ENCODE results near the gene ZNF592. TPM values are rescaled to one million over a fixed set of nuclear protein-coding genes. Genes with fewer than 3 reads are reported as not detected.
"Not testable (repeated sequence)": the region's sequence is repeated elsewhere in the genome, so short reads cannot be mapped to it uniquely, and the experiment has no call there.

ZNF592 gene
- polyA plus RNA-seq, 2 donors, result 4.8 to 6.1 TPM

- 42 to 43% methylated on average over 2 of the region's 2 CpGs for WGBS, 2 donors
- no peak overlapping the region for H3K27ac ChIP-seq (ENCODE audit: low read depth in 2 of 2, low read length in 1 of 2)
- H3K27me3 ChIP-seq (ENCODE audit: control insufficient read depth in 1 of 2, insufficient read depth in 2 of 2, low read length in 2 of 2), result no peaks in the 10 kb centered on the region
- no peaks in the 10 kb centered on the region for H3K9me3 ChIP-seq (ENCODE audit: control insufficient read depth in 2 of 2, insufficient read depth in 1 of 2, low read depth in 1 of 2, low read length in 1 of 2)
- H3K4me3 ChIP-seq (ENCODE audit: low read depth in 1 of 2, low read length in 2 of 2), result no peak overlapping the region
- H3K36me3 ChIP-seq (ENCODE audit: control insufficient read depth in 2 of 2, insufficient read depth in 2 of 2, low read length in 1 of 2), result no peaks in the 10 kb centered on the region
- H3K4me1 ChIP-seq (ENCODE audit: control insufficient read depth in 2 of 2, insufficient read depth in 2 of 2, low read length in 1 of 2), result no peaks in the 10 kb centered on the region
These were observed 11.4 kb upstream of the ZNF592 start for GRCh38 chr15:84737005-84737404.

DNA sequence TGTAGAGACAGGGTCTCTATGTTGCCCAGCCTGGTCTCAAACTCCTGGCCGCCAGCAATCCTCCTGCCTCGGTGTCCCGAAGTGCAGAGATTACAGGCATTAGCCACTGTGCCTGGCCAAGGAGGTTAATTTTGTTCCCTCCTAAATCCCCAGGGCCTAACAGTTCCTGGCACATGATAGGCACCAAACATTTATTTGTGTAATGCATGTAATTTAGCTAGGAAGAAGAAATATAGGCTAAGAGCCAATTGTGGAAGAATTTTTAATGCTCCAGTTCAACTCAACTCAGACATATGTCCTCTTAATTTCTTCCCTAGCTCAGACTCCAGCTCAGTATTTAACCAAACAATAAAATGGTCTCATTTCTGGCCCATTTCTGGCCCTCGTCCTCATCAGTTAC is 7.7 kb upstream of the ZNF592 start:
- no peaks in the 10 kb centered on the region for H3K9me3 ChIP-seq (ENCODE audit: control insufficient read depth in 2 of 2, insufficient read depth in 1 of 2, low read depth in 1 of 2, low read length in 1 of 2)
- no peaks in the 10 kb centered on the region for H3K36me3 ChIP-seq (ENCODE audit: control insufficient read depth in 2 of 2, insufficient read depth in 2 of 2, low read length in 1 of 2)
- H3K4me3 ChIP-seq (ENCODE audit: low read depth in 1 of 2, low read length in 2 of 2), result no peak overlapping the region
- no peak overlapping the region for H3K27ac ChIP-seq (ENCODE audit: low read depth in 2 of 2, low read length in 1 of 2)
- WGBS, 2 donors, result 51 to 52% methylated on average over 4 of the region's 4 CpGs
- H3K27me3 ChIP-seq (ENCODE audit: control insufficient read depth in 1 of 2, insufficient read depth in 2 of 2, low read length in 2 of 2), result no peaks in the 10 kb centered on the region
- H3K4me1 ChIP-seq (ENCODE audit: control insufficient read depth in 2 of 2, insufficient read depth in 2 of 2, low read length in 1 of 2), result no peaks in the 10 kb centered on the region

DNA sequence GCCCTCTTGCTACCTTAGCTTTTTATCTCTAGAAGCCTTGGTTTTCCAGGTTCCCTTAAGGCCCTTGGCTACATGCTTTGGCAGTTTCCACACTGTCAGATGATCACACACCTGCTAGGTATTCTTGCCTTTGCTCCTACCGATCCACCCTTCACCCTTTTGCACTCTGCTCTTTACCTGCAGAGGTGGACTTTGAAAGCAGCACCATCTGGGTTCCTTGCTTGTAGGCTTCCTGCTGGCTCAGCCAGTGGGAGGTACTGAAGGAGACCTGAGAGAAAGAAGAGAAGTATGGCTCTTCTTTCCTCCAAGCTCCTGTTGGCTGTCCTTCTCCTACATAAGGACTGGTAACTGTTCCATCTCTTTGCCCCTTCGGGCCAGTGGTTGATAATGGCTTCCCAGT is 7.3 kb upstream of the ZNF592 start:
- WGBS, 2 donors, result 57 to 76% methylated on average over 2 of the region's 2 CpGs
- Histone ChIP-seq H3K27me3 (ENCODE audit: control insufficient read depth in 1 of 2, insufficient read depth in 2 of 2, low read length in 2 of 2) (no peaks in the 10 kb centered on the region), H3K4me3 (ENCODE audit: low read depth in 1 of 2, low read length in 2 of 2) (no peak overlapping the region), H3K27ac (ENCODE audit: low read depth in 2 of 2, low read length in 1 of 2) (no peak overlapping the region), H3K9me3 (ENCODE audit: control insufficient read depth in 2 of 2, insufficient read depth in 1 of 2, low read depth in 1 of 2, low read length in 1 of 2) (no peaks in the 10 kb centered on the region), H3K36me3 (ENCODE audit: control insufficient read depth in 2 of 2, insufficient read depth in 2 of 2, low read length in 1 of 2) (no peaks in the 10 kb centered on the region), H3K4me1 (ENCODE audit: control insufficient read depth in 2 of 2, insufficient read depth in 2 of 2, low read length in 1 of 2) (no peaks in the 10 kb centered on the region)

DNA sequence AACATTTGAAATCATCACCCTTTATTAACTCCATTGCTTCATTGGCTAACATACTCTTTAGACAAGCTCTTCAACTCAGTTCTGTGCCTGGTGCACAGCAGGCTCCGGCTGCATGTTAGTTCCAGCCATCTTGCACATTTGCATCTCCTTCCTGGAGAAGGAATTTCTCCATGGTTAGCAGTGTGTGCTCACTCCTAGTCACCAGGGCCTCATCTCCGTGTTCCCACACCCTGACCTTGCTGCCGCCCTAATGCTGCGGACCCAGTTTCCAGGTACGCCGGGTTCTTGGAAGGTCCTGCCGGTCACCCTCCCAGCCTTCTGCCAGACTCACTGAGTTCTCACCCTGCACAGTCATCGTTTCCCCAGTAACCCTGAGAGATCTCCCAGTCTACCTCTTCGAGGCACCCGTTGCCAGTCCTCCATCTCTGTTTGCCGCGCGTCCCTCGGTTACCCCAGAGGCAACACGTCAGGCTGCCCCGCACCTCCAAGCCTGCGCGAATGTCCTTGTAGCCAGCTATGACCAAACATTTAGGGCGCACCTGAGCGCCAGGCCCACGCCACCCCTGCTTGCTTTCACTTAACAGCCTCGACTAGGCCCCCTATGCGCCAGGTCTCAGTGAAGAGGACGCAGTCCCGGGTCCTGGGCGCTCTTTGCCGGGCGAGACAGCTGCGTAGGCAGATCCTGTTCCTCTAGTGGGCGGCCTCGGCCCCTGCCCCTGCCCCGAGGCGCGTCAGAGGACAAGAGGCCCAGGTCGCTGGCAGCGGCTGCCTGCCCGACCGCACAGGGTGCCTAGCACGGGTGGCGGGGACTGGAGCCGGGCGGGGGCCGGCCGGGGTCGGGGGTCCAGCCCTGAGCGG is 747 bp upstream of the ZNF592 start:
- peak overlapping the region; percentile 73 to 81 for H3K4me3 ChIP-seq (ENCODE audit: low read depth in 1 of 2, low read length in 2 of 2)
- peak overlapping the region; percentile 98 to 99 for H3K27ac ChIP-seq (ENCODE audit: low read depth in 2 of 2, low read length in 1 of 2)
- 1% methylated on average over 46 of the region's 46 CpGs for WGBS, 2 donors
- no peaks in the 10 kb centered on the region for H3K27me3 ChIP-seq (ENCODE audit: control insufficient read depth in 1 of 2, insufficient read depth in 2 of 2, low read length in 2 of 2)
- no peaks in the 10 kb centered on the region for H3K36me3 ChIP-seq (ENCODE audit: control insufficient read depth in 2 of 2, insufficient read depth in 2 of 2, low read length in 1 of 2)
- H3K4me1 ChIP-seq (ENCODE audit: control insufficient read depth in 2 of 2, insufficient read depth in 2 of 2, low read length in 1 of 2), result peaks cover 0 to 6% of the 10 kb centered on the region in 2 donors
- H3K9me3 ChIP-seq (ENCODE audit: control insufficient read depth in 2 of 2, insufficient read depth in 1 of 2, low read depth in 1 of 2, low read length in 1 of 2), result no peaks in the 10 kb centered on the region

DNA sequence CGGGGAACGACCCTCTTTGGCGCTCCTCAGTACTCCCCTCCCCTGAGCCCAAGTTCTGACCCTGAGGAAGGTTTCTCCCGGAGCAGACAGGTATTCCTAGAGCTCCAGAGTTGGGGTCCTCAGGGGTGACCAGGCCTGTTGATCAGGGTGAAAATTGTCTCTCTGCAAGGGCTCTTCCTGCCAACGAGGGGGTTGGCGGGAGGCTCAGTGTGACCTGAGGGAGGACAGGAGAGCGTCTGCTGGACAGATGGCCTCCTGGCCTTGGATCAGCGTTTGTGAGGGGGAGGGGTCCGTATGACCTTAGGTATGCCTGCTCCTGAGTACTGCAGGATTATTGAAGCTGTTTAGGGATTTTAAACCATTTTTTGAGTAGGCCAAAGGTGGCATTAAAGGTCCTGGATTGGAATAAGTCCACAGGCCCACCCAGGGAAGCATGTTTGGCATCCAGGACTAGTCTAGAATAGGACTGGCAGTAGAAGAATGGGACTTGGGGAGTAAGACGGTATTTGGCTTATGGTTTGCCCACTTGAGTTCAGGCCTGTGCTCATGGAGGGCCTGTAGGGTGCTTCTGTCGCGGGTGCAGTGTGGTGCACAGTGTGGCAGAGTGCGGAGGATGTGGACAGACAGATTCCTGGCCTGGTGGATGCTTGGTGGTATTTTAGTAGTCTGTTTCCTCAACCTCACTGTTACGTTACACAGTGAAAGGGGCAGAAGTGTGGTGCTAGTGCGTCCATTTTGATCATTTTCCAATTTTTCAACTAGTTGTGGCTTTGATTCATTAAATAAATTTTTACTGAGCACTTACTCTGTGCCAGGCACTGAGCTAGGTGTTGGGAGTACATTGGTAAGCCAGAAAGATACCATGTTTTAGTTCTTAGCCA is 959 bp downstream of the ZNF592 start:
- Histone ChIP-seq H3K4me1 (ENCODE audit: control insufficient read depth in 2 of 2, insufficient read depth in 2 of 2, low read length in 1 of 2) (peaks cover 0 to 6% of the 10 kb centered on the region in 2 donors), H3K36me3 (ENCODE audit: control insufficient read depth in 2 of 2, insufficient read depth in 2 of 2, low read length in 1 of 2) (no peaks in the 10 kb centered on the region), H3K27ac (ENCODE audit: low read depth in 2 of 2, low read length in 1 of 2) (peak overlapping the region; percentile 98 to 99), H3K4me3 (ENCODE audit: low read depth in 1 of 2, low read length in 2 of 2) (peak overlapping the region; percentile 73 to 87), H3K9me3 (ENCODE audit: control insufficient read depth in 2 of 2, insufficient read depth in 1 of 2, low read depth in 1 of 2, low read length in 1 of 2) (no peaks in the 10 kb centered on the region), H3K27me3 (ENCODE audit: control insufficient read depth in 1 of 2, insufficient read depth in 2 of 2, low read length in 2 of 2) (no peaks in the 10 kb centered on the region)
- 6 to 12% methylated on average over 15 of the region's 15 CpGs for WGBS, 2 donors

- H3K4me3 ChIP-seq (ENCODE audit: low read depth in 1 of 2, low read length in 2 of 2), result no peak overlapping the region
- no peaks in the 10 kb centered on the region for H3K36me3 ChIP-seq (ENCODE audit: control insufficient read depth in 2 of 2, insufficient read depth in 2 of 2, low read length in 1 of 2)
- H3K9me3 ChIP-seq (ENCODE audit: control insufficient read depth in 2 of 2, insufficient read depth in 1 of 2, low read depth in 1 of 2, low read length in 1 of 2), result no peaks in the 10 kb centered on the region
- 32 to 35% methylated on average over 2 of the region's 2 CpGs for WGBS, 2 donors
- peak overlapping the region in 1 of 2 donors; percentile 7 for H3K27ac ChIP-seq (ENCODE audit: low read depth in 2 of 2, low read length in 1 of 2)
- H3K4me1 ChIP-seq (ENCODE audit: control insufficient read depth in 2 of 2, insufficient read depth in 2 of 2, low read length in 1 of 2), result peaks cover 0 to 6% of the 10 kb centered on the region in 2 donors
- H3K27me3 ChIP-seq (ENCODE audit: control insufficient read depth in 1 of 2, insufficient read depth in 2 of 2, low read length in 2 of 2), result no peaks in the 10 kb centered on the region
These were observed 2.2 kb downstream of the ZNF592 start for GRCh38 chr15:84750583-84751092.

GRCh38 chr15:84751721-84752120 is 3.3 kb downstream of the ZNF592 start:
- not testable (repeated sequence) for H3K4me1 ChIP-seq (ENCODE audit: control insufficient read depth in 2 of 2, insufficient read depth in 2 of 2, low read length in 1 of 2); H3K27me3 ChIP-seq (ENCODE audit: control insufficient read depth in 1 of 2, insufficient read depth in 2 of 2, low read length in 2 of 2); H3K27ac ChIP-seq (ENCODE audit: low read depth in 2 of 2, low read length in 1 of 2); H3K4me3 ChIP-seq (ENCODE audit: low read depth in 1 of 2, low read length in 2 of 2); H3K9me3 ChIP-seq (ENCODE audit: control insufficient read depth in 2 of 2, insufficient read depth in 1 of 2, low read depth in 1 of 2, low read length in 1 of 2); H3K36me3 ChIP-seq (ENCODE audit: control insufficient read depth in 2 of 2, insufficient read depth in 2 of 2, low read length in 1 of 2)
- 83 to 91% methylated on average over 6 of the region's 6 CpGs for WGBS, 2 donors

DNA sequence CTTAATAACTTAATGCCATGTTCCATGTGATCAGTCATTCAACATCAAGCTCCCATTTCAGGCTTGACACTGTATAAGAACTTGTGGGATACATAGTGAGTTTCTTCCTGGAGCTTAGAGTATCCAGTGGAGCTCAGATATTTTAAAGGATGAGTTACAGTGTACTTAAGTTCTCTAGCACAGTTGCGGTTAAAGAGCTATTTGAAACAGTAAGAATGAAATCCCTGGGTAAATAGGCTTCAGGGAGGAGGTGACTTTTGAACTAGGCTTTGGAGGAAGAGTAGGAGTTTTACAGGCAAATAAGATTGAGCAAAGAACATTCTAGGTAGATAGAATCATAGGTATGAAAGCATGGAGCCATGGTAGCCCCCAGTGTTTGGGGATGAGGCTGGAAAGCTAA is 3.8 kb downstream of the ZNF592 start:
- WGBS, 2 donors, result 93 to 100% methylated on average over 1 of the region's 1 CpG
- Histone ChIP-seq H3K27me3 (ENCODE audit: control insufficient read depth in 1 of 2, insufficient read depth in 2 of 2, low read length in 2 of 2) (no peaks in the 10 kb centered on the region), H3K4me1 (ENCODE audit: control insufficient read depth in 2 of 2, insufficient read depth in 2 of 2, low read length in 1 of 2) (peaks cover 0 to 6% of the 10 kb centered on the region in 2 donors), H3K4me3 (ENCODE audit: low read depth in 1 of 2, low read length in 2 of 2) (no peak overlapping the region), H3K36me3 (ENCODE audit: control insufficient read depth in 2 of 2, insufficient read depth in 2 of 2, low read length in 1 of 2) (no peaks in the 10 kb centered on the region), H3K9me3 (ENCODE audit: control insufficient read depth in 2 of 2, insufficient read depth in 1 of 2, low read depth in 1 of 2, low read length in 1 of 2) (no peaks in the 10 kb centered on the region), H3K27ac (ENCODE audit: low read depth in 2 of 2, low read length in 1 of 2) (no peak overlapping the region)

DNA sequence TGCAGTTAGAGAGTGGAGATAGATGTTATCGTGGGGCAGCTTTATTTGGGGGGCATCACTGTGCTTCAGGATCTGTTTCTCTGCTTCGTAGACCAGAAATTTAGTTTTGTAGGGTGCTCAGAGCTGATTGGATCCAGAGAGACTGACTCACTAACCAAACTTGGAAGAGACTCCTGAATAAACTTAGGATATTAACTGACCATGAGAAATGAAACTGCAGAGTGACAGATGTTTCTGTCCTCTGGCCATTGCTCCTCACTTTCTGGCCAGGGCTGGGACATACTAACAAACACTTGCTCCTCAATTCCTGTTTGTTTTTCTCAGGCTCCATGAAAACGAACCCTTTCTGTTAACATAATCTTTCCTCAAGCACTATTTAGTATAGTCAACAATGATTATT is 4.3 kb downstream of the ZNF592 start:
- Histone ChIP-seq H3K4me3 (ENCODE audit: low read depth in 1 of 2, low read length in 2 of 2) (no peak overlapping the region), H3K27ac (ENCODE audit: low read depth in 2 of 2, low read length in 1 of 2) (no peak overlapping the region), H3K4me1 (ENCODE audit: control insufficient read depth in 2 of 2, insufficient read depth in 2 of 2, low read length in 1 of 2) (peaks cover 0 to 6% of the 10 kb centered on the region in 2 donors), H3K27me3 (ENCODE audit: control insufficient read depth in 1 of 2, insufficient read depth in 2 of 2, low read length in 2 of 2) (no peaks in the 10 kb centered on the region), H3K36me3 (ENCODE audit: control insufficient read depth in 2 of 2, insufficient read depth in 2 of 2, low read length in 1 of 2) (no peaks in the 10 kb centered on the region), H3K9me3 (ENCODE audit: control insufficient read depth in 2 of 2, insufficient read depth in 1 of 2, low read depth in 1 of 2, low read length in 1 of 2) (no peaks in the 10 kb centered on the region)
- 50 to 57% methylated on average over 3 of the region's 3 CpGs for WGBS, 2 donors

Measured in esophagus (tissue), 2 donors.